Measurements from ENCODE around the gene BHMT. TPM values are rescaled to one million over a fixed set of nuclear protein-coding genes. Genes with fewer than 3 reads are reported as not detected.

Gene BHMT
- total RNA-seq, 1 experiment from 2014 or later, result 1.2 TPM

- no peak for TF ChIP-seq HMGA2 (CRISPR knock-in tag; IDR thresholded peaks at IDR 0.05)
- no peak for TF ChIP-seq E2F5 (CRISPR knock-in tag; IDR thresholded peaks at IDR 0.05)
- no peak for TF ChIP-seq SP1 (CRISPR knock-in tag; conservative IDR thresholded peaks at IDR 0.05)
- TF ChIP-seq NR2C2 (CRISPR knock-in tag; IDR thresholded peaks at IDR 0.05), result no peak
- no peak for TF ChIP-seq PREB (CRISPR knock-in tag; IDR thresholded peaks at IDR 0.05; ENCODE audit: borderline replicate concordance)
- TF ChIP-seq ARID4B (CRISPR knock-in tag; IDR thresholded peaks at IDR 0.05; ENCODE audit: borderline replicate concordance), result no peak
- TF ChIP-seq JAZF1 (CRISPR knock-in tag; IDR thresholded peaks at IDR 0.05), result no peak
- TF ChIP-seq TP53 (CRISPR knock-in tag; IDR thresholded peaks at IDR 0.05), result no peak
- no peak for TF ChIP-seq MLX (CRISPR knock-in tag; IDR thresholded peaks at IDR 0.05)
Observed at GRCh38 chr5:79075646-79076426, 35.8 kb upstream of the BHMT start (continued).

DNA sequence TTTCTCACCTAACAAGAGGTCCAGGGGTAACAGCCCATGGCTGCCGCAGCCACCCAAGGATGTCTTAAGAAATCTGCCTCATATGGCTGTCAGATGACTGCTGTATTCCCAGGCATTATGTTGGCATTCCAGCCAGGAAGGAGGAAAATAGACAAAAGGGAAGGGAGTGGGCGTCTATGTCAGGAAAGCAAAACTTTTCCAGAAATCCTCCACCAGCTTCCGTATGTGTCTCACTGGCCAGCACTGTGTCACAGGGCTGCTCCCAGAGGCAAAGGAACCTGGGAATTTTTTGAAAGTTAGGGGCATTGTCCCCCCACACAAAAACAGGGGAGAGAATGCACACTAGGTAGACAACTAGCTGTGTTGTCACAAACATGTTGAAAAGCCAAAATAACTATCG is 34.8 kb upstream of the BHMT start:
- Mint-ChIP-seq H3K36me3 (peaks cover 8% of the 10 kb centered on the region), H3K4me3 (no peak overlapping the region), H3K4me1 (0 out of 2 replicates have a peak, but pooled peaks cover 4% of the 10 kb centered on the region), H3K27ac (no peak overlapping the region), H3K9me3 (peaks cover 21% of the 10 kb centered on the region), H3K27me3 (ENCODE audit: low read depth) (no peaks in the 10 kb centered on the region)
- ATAC-seq, result no peak
- no peak for DNase-seq (ENCODE audit: low spot score)
- no peak for TF ChIP-seq GABPB1 (CRISPR knock-in tag; IDR thresholded peaks at IDR 0.05)
- TF ChIP-seq NFYB (CRISPR knock-in tag; conservative IDR thresholded peaks at IDR 0.05; ENCODE audit: low read depth), result no peak
- no peak for TF ChIP-seq PRRX2 (CRISPR knock-in tag; IDR thresholded peaks at IDR 0.05)
- TF ChIP-seq ESRRA (CRISPR knock-in tag; IDR thresholded peaks at IDR 0.05; ENCODE audit: borderline replicate concordance), result no peak
- no peak for TF ChIP-seq EMX1 (CRISPR knock-in tag; IDR thresholded peaks at IDR 0.05)
- no peak for TF ChIP-seq RORB (CRISPR knock-in tag; IDR thresholded peaks at IDR 0.05)
- TF ChIP-seq USF1 (CRISPR knock-in tag; IDR thresholded peaks at IDR 0.05), result no peak
- TF ChIP-seq, protein P1, sequence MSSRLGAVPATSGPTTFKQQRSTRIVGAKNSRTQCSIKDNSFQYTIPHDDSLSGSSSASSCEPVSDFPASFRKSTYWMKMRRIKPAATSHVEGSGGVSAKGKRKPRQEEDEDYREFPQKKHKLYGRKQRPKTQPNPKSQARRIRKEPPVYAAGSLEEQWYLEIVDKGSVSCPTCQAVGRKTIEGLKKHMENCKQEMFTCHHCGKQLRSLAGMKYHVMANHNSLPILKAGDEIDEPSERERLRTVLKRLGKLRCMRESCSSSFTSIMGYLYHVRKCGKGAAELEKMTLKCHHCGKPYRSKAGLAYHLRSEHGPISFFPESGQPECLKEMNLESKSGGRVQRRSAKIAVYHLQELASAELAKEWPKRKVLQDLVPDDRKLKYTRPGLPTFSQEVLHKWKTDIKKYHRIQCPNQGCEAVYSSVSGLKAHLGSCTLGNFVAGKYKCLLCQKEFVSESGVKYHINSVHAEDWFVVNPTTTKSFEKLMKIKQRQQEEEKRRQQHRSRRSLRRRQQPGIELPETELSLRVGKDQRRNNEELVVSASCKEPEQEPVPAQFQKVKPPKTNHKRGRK (CRISPR knock-in tag; IDR thresholded peaks at IDR 0.05; ENCODE audit: borderline replicate concordance), result no peak
- no peak for TF ChIP-seq TP53 (CRISPR knock-in tag; IDR thresholded peaks at IDR 0.05)
- TF ChIP-seq CREM (CRISPR knock-in tag; IDR thresholded peaks at IDR 0.05), result no peak
- TF ChIP-seq, protein P2, sequence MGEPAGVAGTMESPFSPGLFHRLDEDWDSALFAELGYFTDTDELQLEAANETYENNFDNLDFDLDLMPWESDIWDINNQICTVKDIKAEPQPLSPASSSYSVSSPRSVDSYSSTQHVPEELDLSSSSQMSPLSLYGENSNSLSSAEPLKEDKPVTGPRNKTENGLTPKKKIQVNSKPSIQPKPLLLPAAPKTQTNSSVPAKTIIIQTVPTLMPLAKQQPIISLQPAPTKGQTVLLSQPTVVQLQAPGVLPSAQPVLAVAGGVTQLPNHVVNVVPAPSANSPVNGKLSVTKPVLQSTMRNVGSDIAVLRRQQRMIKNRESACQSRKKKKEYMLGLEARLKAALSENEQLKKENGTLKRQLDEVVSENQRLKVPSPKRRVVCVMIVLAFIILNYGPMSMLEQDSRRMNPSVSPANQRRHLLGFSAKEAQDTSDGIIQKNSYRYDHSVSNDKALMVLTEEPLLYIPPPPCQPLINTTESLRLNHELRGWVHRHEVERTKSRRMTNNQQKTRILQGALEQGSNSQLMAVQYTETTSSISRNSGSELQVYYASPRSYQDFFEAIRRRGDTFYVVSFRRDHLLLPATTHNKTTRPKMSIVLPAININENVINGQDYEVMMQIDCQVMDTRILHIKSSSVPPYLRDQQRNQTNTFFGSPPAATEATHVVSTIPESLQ (CRISPR knock-in tag; IDR thresholded peaks at IDR 0.05), result no peak
- TF ChIP-seq FOXJ3 (CRISPR knock-in tag; IDR thresholded peaks at IDR 0.05; ENCODE audit: borderline replicate concordance), result no peak
- CTCF ChIA-PET, result interaction anchor here (1.0 to 3.1 kb wide), 3 partner anchors 52 to 61 kb away, joined by 3 to 10 read pairs (median 6); no protein-coding TSS in a partner anchor
- POLR2A ChIA-PET, result no interaction called here

Measured in WTC11 (cell line).